Raji (cell line): ENCODE data around the gene STOML3.

Experiments
- POLR2A ChIP-seq: IDR thresholded peaks from 2 replicates; pipeline ENCODE4 v1.6.1; 2011; ENCODE audit warnings: low read depth, low read length, control low read depth; ENCODE audit not compliant: insufficient read depth

Gene STOML3

DNA sequence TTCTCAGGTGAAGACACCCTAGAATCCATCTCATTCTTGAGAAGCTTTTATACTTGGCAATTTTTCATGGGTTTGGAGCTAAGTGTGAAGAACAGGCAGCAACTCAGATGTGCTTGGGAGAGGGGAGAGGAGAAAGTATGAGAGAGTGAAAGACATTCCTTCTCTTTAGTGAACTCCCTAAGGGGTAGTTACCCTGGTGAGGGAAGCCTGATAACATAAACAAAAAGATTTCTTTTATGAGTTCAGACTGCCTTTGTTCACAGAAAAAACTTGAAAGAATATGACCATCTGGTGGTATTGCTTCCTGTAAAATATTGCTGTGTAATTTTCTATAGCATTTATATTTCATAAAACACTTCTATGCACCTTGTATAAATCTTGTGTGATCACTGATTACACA, at the start of gene STOML3:
Gene STOML3 (minus strand): TSS at position 139 of the 400 bp plus-strand sequence. CDS start 110 bp downstream, at position 29.
- TF ChIP-seq POLR2A, result no peak

- TF ChIP-seq POLR2A, result no peak
Measured at GRCh38 chr13:39040206-39040605, 49.6 kb upstream of the STOML3 start.

GRCh38 chr13:39039041-39039440, 48.4 kb upstream of the STOML3 start:
- TF ChIP-seq POLR2A, result no peak

DNA sequence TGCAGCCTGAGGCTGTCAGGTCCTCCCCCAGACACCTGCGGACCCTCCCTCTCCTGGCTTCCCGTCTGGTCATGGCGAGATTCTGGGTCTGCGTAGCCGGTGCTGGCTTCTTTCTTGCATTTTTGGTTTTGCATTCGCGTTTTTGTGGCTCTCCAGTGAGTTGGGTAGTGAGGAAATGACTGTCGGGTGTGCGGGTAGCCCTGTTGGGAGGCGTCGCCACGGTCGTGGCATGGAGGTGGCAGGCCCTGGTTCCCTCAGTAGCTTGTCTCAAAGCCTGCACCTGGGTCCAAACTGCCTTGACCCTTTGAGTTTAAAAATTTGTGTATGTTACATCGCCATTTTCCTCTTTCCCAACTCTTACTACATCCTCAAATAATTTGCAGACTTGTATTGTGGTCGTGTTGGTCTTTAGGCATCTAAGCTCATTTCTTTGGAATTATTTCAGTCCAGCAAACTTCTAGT, 48.0 kb upstream of the STOML3 start:
- TF ChIP-seq POLR2A, result no peak; the same call in 1 of the 2 replicates

- peak; percentile 72 for TF ChIP-seq POLR2A
Measured at GRCh38 chr13:39037880-39038568, 47.4 kb upstream of the STOML3 start, which contains the start of the genes NHLRC3 and PROSER1. Gene NHLRC3 (plus strand): TSS chr13:39038456. CDS start chr13:39038640, 184 bp downstream. Gene PROSER1 (minus strand): TSS chr13:39038089. CDS start chr13:39037242, 847 bp downstream.

DNA sequence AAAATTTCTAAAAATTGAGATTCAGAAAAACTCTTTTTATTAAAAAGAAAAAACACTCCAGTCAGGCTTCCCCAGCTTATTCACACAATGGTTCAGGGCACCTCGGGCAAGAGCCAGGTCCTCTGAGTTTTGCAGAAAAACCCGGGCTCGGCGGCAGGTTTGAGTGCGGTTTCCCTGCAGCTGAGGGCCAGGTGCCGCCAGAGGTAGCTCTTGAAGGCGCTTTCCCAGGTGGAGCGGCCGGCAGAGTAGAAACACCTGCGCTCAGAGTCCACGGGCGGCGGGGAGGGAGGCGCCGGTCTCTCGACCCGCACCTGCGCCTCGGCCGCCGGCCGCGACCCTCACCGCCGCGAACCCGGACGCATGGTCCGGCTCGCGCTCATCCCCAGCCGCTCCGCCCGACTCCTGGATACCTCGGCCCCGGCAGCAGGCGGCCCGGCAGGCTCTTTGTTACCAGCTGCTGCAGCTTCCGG, 46.8 kb upstream of the STOML3 start:
- TF ChIP-seq POLR2A, result no peak

GRCh38 chr13:39036212-39036611, 45.6 kb upstream of the STOML3 start:
- TF ChIP-seq POLR2A, result no peak

- TF ChIP-seq POLR2A, result no peak
Measured at GRCh38 chr13:39035799-39036198, 45.2 kb upstream of the STOML3 start.

GRCh38 chr13:39035204-39035603, 44.6 kb upstream of the STOML3 start:
- TF ChIP-seq POLR2A, result no peak

- no peak for TF ChIP-seq POLR2A
Measured at GRCh38 chr13:39034085-39034484, 43.5 kb upstream of the STOML3 start.

GRCh38 chr13:39032150-39032549, 41.5 kb upstream of the STOML3 start:
- TF ChIP-seq POLR2A, result no peak

- TF ChIP-seq POLR2A, result no peak
Measured at GRCh38 chr13:39025433-39025839, 34.8 kb upstream of the STOML3 start.

DNA sequence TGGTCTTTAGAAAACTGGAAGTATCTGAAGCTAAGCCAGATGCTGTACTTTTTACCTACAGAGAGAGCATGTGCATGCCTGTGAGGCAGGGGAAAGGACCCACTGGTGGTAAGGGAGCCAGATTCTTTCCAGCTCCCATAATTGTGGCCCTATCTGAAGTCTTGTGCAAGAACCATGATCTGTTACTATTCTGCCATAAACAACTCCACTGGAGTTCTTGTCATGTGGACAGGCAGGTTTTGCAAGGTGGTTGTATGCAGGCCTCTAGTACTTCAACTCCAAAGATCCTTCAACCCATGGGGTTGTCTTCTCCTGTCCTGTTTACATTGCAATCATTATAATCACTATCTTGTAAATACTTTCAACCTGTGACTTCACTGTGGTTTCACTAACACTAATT, 33.1 kb upstream of the STOML3 start:
- no peak for TF ChIP-seq POLR2A

DNA sequence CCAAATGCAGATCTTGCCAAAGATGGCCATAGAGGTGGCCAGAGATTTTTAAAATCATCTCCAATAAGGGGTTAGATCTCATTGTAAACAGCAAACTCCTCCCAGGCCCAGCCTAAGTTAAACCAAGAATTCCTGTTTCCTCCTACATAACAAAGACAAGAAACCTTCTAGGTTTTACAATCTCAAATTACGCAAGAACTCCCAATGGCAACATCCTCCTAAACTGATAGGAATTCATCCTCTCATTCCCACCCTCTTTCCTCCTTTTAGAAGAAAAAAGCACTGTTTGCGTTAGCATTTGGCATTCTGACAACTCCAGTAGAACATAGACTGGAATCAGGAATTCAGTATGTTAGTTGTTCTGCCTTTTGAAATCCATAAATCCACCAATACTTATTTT, 32.7 kb upstream of the STOML3 start:
- TF ChIP-seq POLR2A, result no peak

DNA sequence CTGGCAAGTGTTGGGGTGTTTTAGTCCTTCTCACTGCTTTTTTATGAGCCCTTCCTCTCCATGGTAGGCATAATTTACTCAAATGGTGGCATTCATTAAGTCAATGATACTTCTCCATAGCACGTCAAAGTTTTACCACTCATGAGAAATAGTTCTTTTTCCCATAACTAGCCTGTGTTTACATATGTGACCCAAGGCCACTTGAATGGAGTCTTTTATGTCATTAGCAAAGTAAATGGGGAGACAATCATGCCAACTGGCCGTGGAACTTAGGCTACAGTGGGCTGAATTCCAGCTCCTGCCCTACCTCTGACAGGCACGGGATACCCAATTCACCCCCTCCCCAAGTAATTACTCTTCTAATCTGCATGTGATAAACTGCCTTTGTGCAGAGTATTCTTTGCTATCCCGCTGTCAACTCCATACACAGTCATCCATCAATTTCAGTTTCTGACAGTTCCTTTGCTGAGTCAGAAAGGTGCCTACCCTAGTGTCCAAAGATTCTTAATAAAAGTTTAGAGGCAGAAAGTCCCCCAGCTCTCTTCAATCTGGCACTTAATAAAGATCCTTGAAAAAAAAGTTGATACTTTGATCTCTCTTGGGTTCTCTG, 30.3 kb upstream of the STOML3 start:
- TF ChIP-seq POLR2A, result no peak

- TF ChIP-seq POLR2A, result no peak
Measured at GRCh38 chr13:39016787-39017186, 26.2 kb upstream of the STOML3 start.

- TF ChIP-seq POLR2A, result no peak
Measured at GRCh38 chr13:39016087-39016486, 25.5 kb upstream of the STOML3 start.

GRCh38 chr13:39013462-39013861, 22.8 kb upstream of the STOML3 start:
- no peak for TF ChIP-seq POLR2A
